RPMI7951 (cell line): Measurements from ENCODE around the gene GNAQ. TPM values are rescaled to one million over a fixed set of nuclear protein-coding genes. Genes with fewer than 3 reads are reported as not detected.

ENCODE experiments used
- DNase-seq: peaks from one replicate; pipeline ENCODE4 v3.0.0-alpha.2; 2012; ENCODE audit warnings: low read depth
- total RNA-seq: library from RNA; depleted of rRNA; stranded (reverse); fragments of >200 nt; shearing (Covaris generic); gene quantifications from 2 replicates; pipeline ENCODE4 v1.2.3, GENCODE V29; 2014

GNAQ gene
- total RNA-seq, 1 experiment from 2014 or later: 20.8 TPM

DNA sequence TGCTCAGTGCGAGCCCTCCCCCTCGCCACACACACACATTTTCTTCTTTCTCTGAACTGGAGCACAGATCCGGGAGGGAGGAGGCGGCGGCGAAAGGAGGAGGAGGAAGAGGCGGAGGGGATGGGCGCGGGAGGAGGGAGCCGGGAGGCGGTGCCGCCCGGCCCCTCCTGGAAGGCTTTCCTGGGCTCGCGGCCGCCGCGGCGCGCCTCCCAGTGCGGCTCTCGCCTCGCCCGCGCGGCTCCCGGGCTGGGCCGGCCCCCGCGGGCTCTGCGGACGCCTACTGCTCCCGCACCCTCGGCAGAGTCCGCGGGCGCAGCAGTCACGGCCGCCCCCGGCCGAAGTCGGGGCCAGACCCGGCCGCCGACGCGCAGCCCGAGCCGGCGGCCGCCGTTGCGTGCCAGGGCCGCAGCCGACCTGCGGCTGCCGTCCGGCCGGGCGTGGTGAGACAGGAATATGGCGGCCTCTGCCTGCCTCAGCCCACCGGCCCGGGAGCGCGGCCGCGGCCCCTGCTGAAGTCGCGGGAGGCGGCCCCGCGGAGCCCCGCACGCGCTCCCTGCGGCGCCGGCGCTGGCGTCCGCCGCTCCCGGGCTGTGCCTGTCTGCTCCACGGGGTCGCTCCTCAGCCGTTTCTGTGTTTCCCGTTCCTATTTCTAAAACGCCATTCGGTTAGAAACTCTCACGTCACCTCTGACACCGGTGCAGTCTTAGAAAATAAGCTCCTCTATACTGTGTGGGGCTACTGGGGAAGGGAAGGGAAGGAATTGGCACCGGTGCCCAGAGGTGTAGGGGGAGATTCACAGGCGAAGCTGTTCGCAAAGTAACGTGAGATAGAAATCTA, 500 bp upstream of the GNAQ start:
- peak; percentile 90 for DNase-seq

DNA sequence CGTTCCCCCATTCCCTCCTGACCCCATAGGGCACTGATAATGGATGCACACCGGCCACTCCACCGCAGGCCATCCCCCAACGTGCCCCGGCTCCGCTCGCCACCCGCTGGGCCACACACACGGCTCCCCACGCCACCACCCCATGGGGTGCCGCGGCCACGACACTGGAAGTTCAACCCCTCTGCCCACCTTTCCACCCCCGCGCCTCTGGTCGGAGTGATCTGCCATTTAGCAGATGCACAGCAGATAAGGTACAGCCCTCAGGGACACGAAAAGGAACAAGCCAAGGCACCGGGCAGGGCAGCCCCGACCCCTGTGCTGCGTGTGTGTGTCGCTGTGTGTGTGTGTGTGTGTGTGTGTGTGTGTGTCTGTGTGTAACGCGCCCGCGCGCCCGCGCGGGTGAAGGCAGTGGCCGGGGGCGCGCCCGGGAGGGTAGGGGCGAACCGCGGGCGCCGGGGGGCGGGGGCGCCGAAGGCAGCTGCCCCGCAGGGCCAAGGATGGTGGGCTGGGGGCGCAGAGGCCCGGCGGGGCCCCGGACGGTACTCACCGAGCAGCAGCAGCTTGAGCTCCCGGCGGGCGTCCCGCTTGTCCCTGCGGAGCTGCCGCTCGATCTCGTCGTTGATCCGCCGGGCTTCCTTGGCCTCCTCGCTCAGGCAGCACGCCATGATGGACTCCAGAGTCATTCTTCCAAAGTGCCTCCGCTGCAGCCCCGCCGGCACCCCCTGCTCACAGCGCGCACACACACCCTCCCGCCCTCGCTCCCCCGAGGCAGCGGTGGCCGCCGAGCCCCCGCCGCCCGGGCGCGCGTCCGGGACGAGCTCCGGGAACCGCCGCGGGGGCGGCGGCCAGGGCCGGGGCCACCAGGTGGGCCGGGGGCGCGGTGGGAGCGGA, 813 bp downstream of the GNAQ start:
- DNase-seq: peak; percentile 35

- peak; percentile 32 for DNase-seq
These were observed 1.4 kb downstream of the GNAQ start for GRCh38 chr9:78030296-78030552.

DNA sequence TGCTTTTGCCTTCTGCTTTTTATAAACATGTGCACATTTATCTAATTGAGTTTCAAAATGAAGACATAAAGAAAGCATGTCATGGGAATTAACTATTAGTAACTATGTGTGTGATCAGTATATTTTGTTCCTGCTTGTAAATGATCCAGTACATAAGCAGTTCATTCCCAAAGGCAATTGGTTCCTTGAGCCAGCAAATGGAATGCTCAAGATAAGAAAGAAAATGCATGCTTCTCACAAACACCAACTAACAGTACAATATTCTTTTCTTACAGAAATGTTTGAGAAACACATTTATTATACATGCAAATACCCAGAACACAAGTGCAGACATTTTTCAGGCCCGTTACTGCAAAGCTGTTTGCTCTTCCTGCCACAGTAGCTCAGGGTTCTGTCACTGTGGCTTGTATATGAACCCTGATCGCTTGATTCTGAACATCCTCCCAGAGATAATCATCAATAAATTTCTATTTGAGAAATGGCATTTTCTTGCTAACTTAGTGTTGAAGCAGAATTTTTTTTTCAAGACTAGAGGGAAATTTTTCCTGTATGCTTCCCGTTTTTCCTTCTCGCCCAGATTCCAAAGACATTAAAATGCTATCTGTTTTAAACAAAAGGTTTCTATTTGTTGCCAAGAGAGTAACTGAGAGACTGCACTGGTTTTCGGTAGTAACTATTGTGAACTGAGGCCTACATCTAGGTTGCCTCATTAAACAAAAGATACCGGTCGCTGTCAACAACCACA, 1.9 kb downstream of the GNAQ start:
- DNase-seq: no peak

- no peak for DNase-seq
These were observed 2.7 kb downstream of the GNAQ start for GRCh38 chr9:78028926-78029325.

GRCh38 chr9:78026947-78027346, 4.7 kb downstream of the GNAQ start:
- DNase-seq: no peak

GRCh38 chr9:78026416-78026815, 5.2 kb downstream of the GNAQ start:
- DNase-seq: peak; percentile 23

DNA sequence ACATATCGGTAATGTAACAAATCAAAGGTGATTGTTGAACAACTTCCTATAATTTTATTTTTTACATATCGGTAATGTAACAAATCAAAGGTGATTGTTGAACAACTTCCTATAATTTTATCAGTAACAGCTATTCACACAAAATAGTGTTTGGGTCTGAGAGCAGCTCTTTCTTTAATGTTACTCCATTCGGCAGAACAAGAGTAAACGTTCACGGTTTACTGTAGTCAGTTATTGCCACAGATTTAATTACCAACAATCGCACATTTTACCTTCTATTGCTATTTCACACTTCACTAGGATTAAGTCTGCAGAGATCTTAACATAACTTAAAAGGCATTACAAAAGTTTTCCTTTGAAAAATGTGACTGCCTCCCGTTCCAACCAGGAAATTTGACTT, 6.4 kb downstream of the GNAQ start:
- no peak for DNase-seq

- no peak for DNase-seq
These were observed 8.4 kb downstream of the GNAQ start for GRCh38 chr9:78023003-78023741.

DNA sequence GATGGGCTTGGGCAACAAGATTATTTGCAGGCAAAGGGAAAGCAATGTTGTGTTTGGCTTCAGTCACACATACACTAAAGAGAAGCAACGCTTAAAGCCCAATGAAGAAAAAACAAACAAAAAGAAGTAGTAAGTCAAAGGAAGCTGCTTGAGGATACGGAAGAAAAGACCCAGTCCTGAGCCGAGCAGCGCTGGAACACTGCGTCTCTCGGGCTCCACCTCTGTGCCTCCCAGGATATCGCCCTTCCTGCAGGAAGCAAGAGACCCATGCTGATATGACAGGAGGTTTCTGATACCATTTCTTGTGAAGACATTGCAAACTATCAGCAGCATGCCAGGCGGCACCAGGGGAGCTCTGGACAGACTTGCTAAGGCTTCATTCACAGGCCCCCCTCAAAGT, 9.9 kb downstream of the GNAQ start:
- no peak for DNase-seq

GRCh38 chr9:78017190-78017693, 14.4 kb downstream of the GNAQ start:
- DNase-seq: no peak

DNA sequence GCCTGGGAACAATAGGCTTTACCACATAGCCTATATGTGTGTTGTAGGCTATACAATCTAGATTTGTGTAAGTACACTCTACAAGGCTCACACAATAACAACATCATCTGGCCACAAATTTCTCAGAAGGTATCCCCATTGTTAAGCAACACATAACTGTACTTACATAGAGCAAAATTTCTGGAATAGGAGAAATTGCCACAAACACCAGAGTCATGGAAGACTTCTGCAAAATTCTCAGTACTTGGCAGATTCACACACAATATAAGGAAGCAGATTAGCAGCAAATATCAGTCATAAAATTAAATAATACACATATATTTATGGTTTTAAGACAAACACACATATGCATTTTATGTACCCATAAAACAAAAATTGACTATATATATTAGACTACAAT, 16.4 kb downstream of the GNAQ start:
- no peak for DNase-seq

DNA sequence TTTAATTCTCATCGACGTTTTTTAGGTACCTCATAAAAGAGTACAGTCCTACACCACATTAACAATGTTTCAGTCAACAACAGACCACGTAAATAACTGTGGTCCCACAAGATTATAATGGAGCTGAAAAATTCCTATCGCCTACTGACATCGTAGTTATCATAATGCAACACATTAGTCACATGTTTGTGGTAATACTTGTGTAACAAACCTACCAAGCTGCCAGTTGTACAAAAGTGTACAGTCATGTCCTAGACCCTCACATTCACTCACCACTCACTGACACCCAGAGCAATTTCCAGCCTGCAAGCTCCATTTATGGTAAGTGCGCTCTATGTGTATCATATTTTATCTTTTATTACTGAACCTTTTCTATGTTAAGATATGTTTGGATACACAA, 16.8 kb downstream of the GNAQ start:
- no peak for DNase-seq

DNA sequence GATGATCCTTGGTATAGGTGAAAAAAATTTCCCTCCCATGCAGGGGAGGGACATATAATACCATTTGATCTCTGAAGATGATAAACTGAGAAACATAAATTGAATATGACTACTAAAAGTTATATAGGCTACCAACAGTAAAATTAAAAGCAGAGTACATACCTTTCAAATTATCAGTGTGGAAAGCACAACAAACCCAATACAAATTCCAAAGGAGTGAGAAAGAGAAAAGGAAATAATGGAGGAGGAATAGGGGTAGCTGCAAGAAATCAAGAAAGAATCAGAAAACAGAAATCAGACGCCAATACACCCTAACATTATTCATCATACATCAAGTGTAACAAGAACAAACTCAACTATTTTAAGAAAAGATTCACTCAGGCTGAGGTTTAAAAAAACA, 17.7 kb downstream of the GNAQ start:
- no peak for DNase-seq

- no peak for DNase-seq
These were observed 20.6 kb downstream of the GNAQ start for GRCh38 chr9:78011049-78011448.

GRCh38 chr9:78010445-78010844, 21.2 kb downstream of the GNAQ start:
- no peak for DNase-seq

DNA sequence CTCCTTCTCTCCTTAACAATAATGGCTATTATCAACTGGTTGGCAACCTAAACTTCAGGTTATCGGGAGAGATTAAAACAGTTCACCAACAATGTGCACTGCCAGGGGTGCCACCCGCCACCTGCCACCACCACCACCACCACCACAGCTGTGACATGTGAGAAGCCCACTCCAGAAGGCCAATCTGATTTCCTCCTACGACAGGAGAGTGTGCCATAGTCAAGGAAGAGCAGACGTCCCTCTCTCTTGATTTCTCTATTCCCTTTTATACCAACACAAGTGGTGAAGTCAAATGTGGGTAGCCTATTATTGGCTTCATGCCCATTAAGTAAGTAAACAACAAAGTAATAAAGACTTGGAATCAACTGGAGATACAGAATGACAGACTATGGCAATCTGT, 22.4 kb downstream of the GNAQ start:
- DNase-seq: no peak

- no peak for DNase-seq
These were observed 24.9 kb downstream of the GNAQ start for GRCh38 chr9:78006734-78007133.

GRCh38 chr9:78005231-78006002, 26.2 kb downstream of the GNAQ start:
- DNase-seq: no peak

GRCh38 chr9:78004478-78005229, 27.0 kb downstream of the GNAQ start:
- DNase-seq: no peak
